Ecto neural progenitor cell (in vitro differentiated cells): ENCODE measurements around the gene STX8.
"Not testable (repeated sequence)": the region's sequence is repeated elsewhere in the genome, so short reads cannot be mapped to it uniquely, and the experiment has no call there.

Experiments
- DNase-seq: peaks from one replicate; pipeline ENCODE4 v3.0.0-alpha.2; 2018; ENCODE audit warnings: low spot score

The STX8 gene

GRCh38 chr17:9575381-9576101 is at the start of gene STX8:
Gene STX8, minus strand, starts transcription at chr17:9575820. Its CDS starts 12 bp downstream, at chr17:9575808.
- DNase-seq = peak; percentile 97

GRCh38 chr17:9622961-9623360 is 47.3 kb upstream of the STX8 start:
- DNase-seq = no peak

- no peak for DNase-seq
Observed at GRCh38 chr17:9615486-9615885, 39.9 kb upstream of the STX8 start.

- DNase-seq = no peak
Observed at GRCh38 chr17:9612006-9612405, 36.4 kb upstream of the STX8 start.

- DNase-seq = no peak
Observed at GRCh38 chr17:9611557-9611956, 35.9 kb upstream of the STX8 start.

GRCh38 chr17:9607058-9607457 is 31.4 kb upstream of the STX8 start:
- not testable (repeated sequence) for DNase-seq

GRCh38 chr17:9606453-9606852 is 30.8 kb upstream of the STX8 start:
- DNase-seq = no peak

GRCh38 chr17:9604583-9604982 is 29.0 kb upstream of the STX8 start:
- not testable (repeated sequence) for DNase-seq

- DNase-seq = no peak
Observed at GRCh38 chr17:9598661-9599060, 23.0 kb upstream of the STX8 start.

- not testable (repeated sequence) for DNase-seq
Observed at GRCh38 chr17:9597638-9598037, 22.0 kb upstream of the STX8 start.

- DNase-seq = no peak
Observed at GRCh38 chr17:9594065-9594464, 18.4 kb upstream of the STX8 start.

- no peak for DNase-seq
Observed at GRCh38 chr17:9587969-9588656, 12.5 kb upstream of the STX8 start.

- DNase-seq = no peak
Observed at GRCh38 chr17:9577373-9577709, 1.7 kb upstream of the STX8 start.

- DNase-seq = peak; percentile 93
Observed at GRCh38 chr17:9576521-9577372, 1.1 kb upstream of the STX8 start, which contains the start of gene CFAP52. Gene CFAP52, plus strand, starts transcription at chr17:9576642. Its CDS starts 54 bp downstream, at chr17:9576696.

- no peak for DNase-seq
Observed at GRCh38 chr17:9571201-9571600, 4.4 kb downstream of the STX8 start.

GRCh38 chr17:9568957-9569588 is 6.5 kb downstream of the STX8 start:
- no peak for DNase-seq

- no peak for DNase-seq
Observed at GRCh38 chr17:9568004-9568403, 7.6 kb downstream of the STX8 start.

- DNase-seq = not testable (repeated sequence)
Observed at GRCh38 chr17:9566739-9567138, 8.9 kb downstream of the STX8 start.

- no peak for DNase-seq
Observed at GRCh38 chr17:9566067-9566466, 9.6 kb downstream of the STX8 start.

- no peak for DNase-seq
Observed at GRCh38 chr17:9564104-9564503, 11.5 kb downstream of the STX8 start.

- DNase-seq = no peak
Observed at GRCh38 chr17:9557857-9558256, 17.8 kb downstream of the STX8 start.

GRCh38 chr17:9557161-9557755 is 18.4 kb downstream of the STX8 start:
- no peak for DNase-seq
